OCI-LY7 (cell line): ENCODE results near the gene EBPL. TPM values are rescaled to one million over a fixed set of nuclear protein-coding genes. Genes with fewer than 3 reads are reported as not detected.

ENCODE experiments used
- BruUV-seq: library from RNA; stranded (reverse); fragments of 400-500 nt; replicated peaks from 2 replicates; lab custom pipeline; 2021; lab: Mats Ljungman, UMichigan
- CTCF ChIA-PET: fragments of 300-600 bp; sonication (Branson Sonifier 250); formaldehyde crosslinking; loops from one replicate; lab custom pipeline; 2022; ENCODE audit warnings: antibody characterized with exemption; ENCODE audit not compliant: unreplicated experiment; lab: Charles Lee
- POLR2A ChIA-PET: fragments of 300-600 bp; sonication (Branson Sonifier 250); formaldehyde crosslinking; loops from one replicate; lab custom pipeline; 2022; ENCODE audit warnings: antibody characterized with exemption; lab: Charles Lee
- DNase-seq: peaks from one replicate; pipeline ENCODE4 v3.0.0-alpha.2; 2015; ENCODE audit warnings: low spot score
- H2AFZ ChIP-seq: fragments of 200-600 bp; sonication (generic), shearing (Covaris generic); 2 replicates; pipeline ENCODE4 v1.6.1; 2014; ENCODE audit warnings: mild to moderate bottlenecking, antibody characterized with exemption, low read length, moderate library complexity
- H3K27ac ChIP-seq: fragments of 200-600 bp; sonication (generic); 2 replicates; pipeline ENCODE4 v1.5.1; 2014; ENCODE audit warnings: mixed run types, low read depth, mild to moderate bottlenecking, moderate library complexity, low read length, inconsistent platforms; ENCODE audit not compliant: poor library complexity, severe bottlenecking
- H3K36me3 ChIP-seq: fragments of 200-600 bp; sonication (generic); 2 replicates; pipeline ENCODE4 v1.6.1; 2014; ENCODE audit warnings: mild to moderate bottlenecking, antibody characterized with exemption, low read length, moderate library complexity, mixed read lengths; ENCODE audit not compliant: insufficient read depth
- H3K4me1 ChIP-seq: fragments of 200-600 bp; sonication (generic); 2 replicates; pipeline ENCODE4 v1.5.1; 2014; ENCODE audit warnings: mild to moderate bottlenecking, low read length; ENCODE audit not compliant: insufficient read depth, poor library complexity, severe bottlenecking
- H3K4me2 ChIP-seq: fragments of 200-600 bp; sonication (generic); 2 replicates; pipeline ENCODE4 v1.6.1; 2014; ENCODE audit warnings: mild to moderate bottlenecking, low read length
- H3K4me3 ChIP-seq: fragments of 200-600 bp; sonication (generic); 2 replicates; pipeline ENCODE4 v1.5.1; 2014; ENCODE audit warnings: mild to moderate bottlenecking, low read depth, low read length; ENCODE audit not compliant: poor library complexity, severe bottlenecking
- H3K79me2 ChIP-seq: fragments of 200-600 bp; sonication (generic); 2 replicates; pipeline ENCODE4 v1.6.1; 2016; ENCODE audit warnings: low read depth, mild to moderate bottlenecking, low read length, moderate library complexity, mixed read lengths; ENCODE audit not compliant: insufficient read depth
- H3K9me2 ChIP-seq: fragments of 200-600 bp; sonication (generic); 2 replicates; pipeline ENCODE4 v1.6.1; 2016; ENCODE audit warnings: mild to moderate bottlenecking, low read length, mixed read lengths; ENCODE audit not compliant: insufficient read depth
- H3K9me3 ChIP-seq: fragments of 200-600 bp; sonication (generic); 2 replicates; pipeline ENCODE4 v1.6.1; 2014; ENCODE audit warnings: mild to moderate bottlenecking, mixed run types, low read length, mixed read lengths
- H4K20me1 ChIP-seq: fragments of 200-600 bp; sonication (generic); 2 replicates; pipeline ENCODE4 v1.6.1; 2014; ENCODE audit warnings: mild to moderate bottlenecking, antibody characterized with exemption, low read length, moderate library complexity, mixed read lengths; ENCODE audit not compliant: insufficient read depth
- EZH2phosphoT487 ChIP-seq: fragments of 200-600 bp; sonication (generic); IDR thresholded peaks from 2 replicates; pipeline ENCODE4 v1.6.1; 2018; ENCODE audit warnings: low read depth, borderline replicate concordance, mild to moderate bottlenecking, mixed run types, antibody characterized with exemption, low read length, moderate library complexity, mixed read lengths
- intact Hi-C: fragments of 100-400 bp; cut with micrococcal nuclease; formaldehyde crosslinking; loops from one replicate; pipeline ENCODE4 v1.10.0; 2022; ENCODE audit not compliant: unreplicated experiment
- total RNA-seq, 2 experiments: library from RNA; depleted of rRNA in 1 of 2; stranded (reverse); fragments of >200 nt in 1 of 2; shearing (Covaris generic) in 1 of 2; gene quantifications; 2 replicates each; pipeline ENCODE4 v1.2.3, GENCODE V29; 2014 to 2022
- TF ChIP-seq, protein P1 (sequence below): fragments of 200-600 bp; sonication (generic); conservative IDR thresholded peaks from 2 replicates; pipeline ENCODE4 v1.5.1; 2014; ENCODE audit warnings: mild to moderate bottlenecking, antibody characterized with exemption, low read length, moderate library complexity, mixed read lengths

EBPL gene
- total RNA-seq, 2 experiments from 2014 or later = 38.8 to 47.3 TPM

DNA sequence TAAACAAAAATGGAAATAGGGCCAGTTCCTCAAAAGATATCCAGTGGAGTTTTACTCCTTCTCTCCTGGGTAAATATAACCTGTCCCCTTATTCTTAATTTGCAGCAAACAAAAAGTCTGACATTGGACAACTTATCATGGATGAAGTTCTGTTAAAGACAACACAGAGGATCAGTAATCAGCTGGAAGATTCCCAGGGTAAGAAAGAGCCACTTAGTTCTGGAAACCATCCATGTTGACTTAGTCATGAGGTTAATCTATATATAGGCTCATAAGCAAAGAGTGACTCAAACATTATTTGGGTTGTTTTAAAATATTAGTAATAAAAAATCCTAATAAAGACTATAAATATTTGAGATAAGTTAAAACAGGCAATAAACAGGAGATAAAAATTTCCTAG is 40.5 kb upstream of the EBPL start:
- Histone ChIP-seq H3K4me2 (no peak overlapping the region), H4K20me1 (no peaks in the 10 kb centered on the region), H3K4me3 (no peak overlapping the region), H2AFZ (no peak overlapping the region), H3K9me2 (no peaks in the 10 kb centered on the region), H3K9me3 (no peaks in the 10 kb centered on the region), H3K27ac (no peak overlapping the region), H3K36me3 (peaks cover 49% of the 10 kb centered on the region), H3K79me2 (no peaks in the 10 kb centered on the region), H3K4me1 (no peaks in the 10 kb centered on the region)
- TF ChIP-seq EZH2phosphoT487 = no peak
- TF ChIP-seq, protein P1, sequence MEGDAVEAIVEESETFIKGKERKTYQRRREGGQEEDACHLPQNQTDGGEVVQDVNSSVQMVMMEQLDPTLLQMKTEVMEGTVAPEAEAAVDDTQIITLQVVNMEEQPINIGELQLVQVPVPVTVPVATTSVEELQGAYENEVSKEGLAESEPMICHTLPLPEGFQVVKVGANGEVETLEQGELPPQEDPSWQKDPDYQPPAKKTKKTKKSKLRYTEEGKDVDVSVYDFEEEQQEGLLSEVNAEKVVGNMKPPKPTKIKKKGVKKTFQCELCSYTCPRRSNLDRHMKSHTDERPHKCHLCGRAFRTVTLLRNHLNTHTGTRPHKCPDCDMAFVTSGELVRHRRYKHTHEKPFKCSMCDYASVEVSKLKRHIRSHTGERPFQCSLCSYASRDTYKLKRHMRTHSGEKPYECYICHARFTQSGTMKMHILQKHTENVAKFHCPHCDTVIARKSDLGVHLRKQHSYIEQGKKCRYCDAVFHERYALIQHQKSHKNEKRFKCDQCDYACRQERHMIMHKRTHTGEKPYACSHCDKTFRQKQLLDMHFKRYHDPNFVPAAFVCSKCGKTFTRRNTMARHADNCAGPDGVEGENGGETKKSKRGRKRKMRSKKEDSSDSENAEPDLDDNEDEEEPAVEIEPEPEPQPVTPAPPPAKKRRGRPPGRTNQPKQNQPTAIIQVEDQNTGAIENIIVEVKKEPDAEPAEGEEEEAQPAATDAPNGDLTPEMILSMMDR = no peak
- TSS peak; percentile 35 for BruUV-seq
- ChIA-PET POLR2A (interaction anchor here (0.6 kb wide), 1 partner anchor 507 kb away, joined by 3 read pairs; no protein-coding TSS in a partner anchor), CTCF (no interaction called here)
- intact Hi-C loops = no loop called here
- DNase-seq = no peak

DNA sequence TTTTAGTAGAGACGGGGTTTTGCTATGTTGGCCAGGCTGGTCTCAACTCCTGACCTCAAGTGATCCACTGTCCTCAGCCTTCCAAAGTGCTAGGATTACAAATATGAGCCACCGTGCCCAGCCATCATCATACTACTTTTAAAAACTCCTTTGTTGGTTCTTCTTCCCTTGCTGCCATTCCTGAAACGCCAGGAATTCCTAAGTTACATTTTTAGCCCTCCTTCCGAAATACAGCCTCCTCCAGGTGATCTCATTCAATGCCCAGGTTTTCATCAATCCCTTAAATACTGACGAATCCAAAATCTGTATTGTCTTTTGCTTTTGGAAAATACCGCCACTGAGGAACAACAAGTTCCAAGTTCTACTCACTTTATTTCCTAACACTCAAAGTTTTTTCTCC is 25.3 kb upstream of the EBPL start:
- Histone ChIP-seq H2AFZ (no peak overlapping the region), H3K9me2 (no peaks in the 10 kb centered on the region), H3K4me2 (no peak overlapping the region), H3K36me3 (peaks cover 93% of the 10 kb centered on the region), H3K27ac (no peak overlapping the region), H4K20me1 (no peaks in the 10 kb centered on the region), H3K9me3 (peaks cover 16% of the 10 kb centered on the region; the same call in 1 of the 2 replicates), H3K4me1 (no peaks in the 10 kb centered on the region), H3K4me3 (no peak overlapping the region), H3K79me2 (no peaks in the 10 kb centered on the region)
- POLR2A ChIA-PET = no interaction called here
- BruUV-seq = no TSS peak
- CTCF ChIA-PET = no interaction called here
- DNase-seq = no peak
- no peak for TF ChIP-seq EZH2phosphoT487
- TF ChIP-seq, protein P1 = no peak
- intact Hi-C loops = loop anchor here (5.0 kb wide), 1 partner anchor 56 kb away; no protein-coding TSS in a partner anchor

DNA sequence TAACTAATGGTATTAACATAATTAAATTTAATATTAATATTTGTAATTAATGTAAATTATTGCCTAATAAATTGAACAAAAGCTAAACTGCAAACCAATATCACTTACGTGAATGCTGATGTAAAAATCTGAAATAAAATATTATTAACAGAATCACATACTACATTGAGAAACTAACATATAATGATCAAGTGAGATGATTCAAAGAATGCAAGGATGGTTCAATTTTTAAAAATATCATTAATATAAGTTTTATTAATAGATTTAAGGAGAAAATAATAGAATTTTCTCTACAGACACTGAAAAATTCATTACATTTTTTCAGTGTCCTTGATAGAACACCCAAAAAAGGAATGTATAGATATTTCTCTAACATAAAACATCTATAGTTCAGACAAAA is 23.5 kb upstream of the EBPL start:
- H3K36me3 ChIP-seq = peaks cover 93% of the 10 kb centered on the region
- intact Hi-C loops = loop anchor here (5.0 kb wide), 1 partner anchor 58 kb away; no protein-coding TSS in a partner anchor
- DNase-seq = no peak
- H2AFZ ChIP-seq = no peak overlapping the region
- ChIA-PET CTCF (no interaction called here), POLR2A (no interaction called here)
- no peak overlapping the region for H3K4me3 ChIP-seq
- no peaks in the 10 kb centered on the region for H3K79me2 ChIP-seq
- TF ChIP-seq EZH2phosphoT487 = no peak
- TF ChIP-seq, protein P1 = no peak
- H3K4me1 ChIP-seq = no peaks in the 10 kb centered on the region
- H3K9me2 ChIP-seq = no peaks in the 10 kb centered on the region
- H3K9me3 ChIP-seq = peaks cover 16% of the 10 kb centered on the region; the same call in 1 of the 2 replicates
- H4K20me1 ChIP-seq = no peaks in the 10 kb centered on the region
- no peak overlapping the region for H3K4me2 ChIP-seq
- no peak overlapping the region for H3K27ac ChIP-seq
- BruUV-seq = no TSS peak
